PC-9 (cell line): ENCODE data around the gene MMP20. TPM values are rescaled to one million over a fixed set of nuclear protein-coding genes. Genes with fewer than 3 reads are reported as not detected.

Source experiments
- BruUV-seq: library from RNA; stranded (reverse); fragments of 400-500 nt; replicated peaks from 2 replicates; lab custom pipeline; 2021; lab: Mats Ljungman, UMichigan
- CTCF ChIA-PET: fragments of 300-600 bp; sonication (Branson Sonifier 250); formaldehyde crosslinking; loops from one replicate; lab custom pipeline; 2022; ENCODE audit warnings: antibody characterized with exemption; lab: Charles Lee
- POLR2A ChIA-PET: fragments of 300-600 bp; sonication (Branson Sonifier 250); formaldehyde crosslinking; loops from one replicate; lab custom pipeline; 2022; ENCODE audit warnings: antibody characterized with exemption; ENCODE audit not compliant: unreplicated experiment; lab: Charles Lee
- DNase-seq, 2 experiments: peaks; one replicate each; pipeline versions ENCODE4 v3.0.0 to v3.0.0-alpha.2; 2015 to 2022; ENCODE audit warnings: mixed read lengths in 1 of 2
- H2AFZ ChIP-seq: fragments of 200-600 bp; sonication (generic); 2 replicates; pipeline ENCODE4 v1.8.1; 2017; ENCODE audit warnings: antibody characterized with exemption
- H3F3A ChIP-seq: fragments of 200-600 bp; sonication (generic); 2 replicates; pipeline ENCODE4 v1.8.1; 2017; ENCODE audit warnings: antibody characterized with exemption, mild to moderate bottlenecking, low read depth; ENCODE audit not compliant: insufficient read depth
- H3K27ac ChIP-seq: fragments of 200-600 bp; sonication (generic); 2 replicates; pipeline ENCODE4 v1.6.1; 2016; ENCODE audit warnings: mixed run types
- H3K27me3 ChIP-seq: fragments of 200-600 bp; sonication (generic); 2 replicates; pipeline ENCODE4 v1.6.1; 2016; ENCODE audit warnings: low read depth, mixed run types; ENCODE audit not compliant: insufficient read depth
- H3K36me3 ChIP-seq: fragments of 200-600 bp; sonication (generic); 2 replicates; pipeline ENCODE4 v1.6.1; 2016; ENCODE audit warnings: low read depth, mixed run types
- H3K4me1 ChIP-seq: fragments of 200-600 bp; sonication (generic); replicated peaks from 2 replicates; pipeline ENCODE4 v1.6.1; 2016; ENCODE audit warnings: mixed run types; ENCODE audit not compliant: insufficient read depth
- H3K4me2 ChIP-seq: fragments of 200-600 bp; sonication (generic); 2 replicates; pipeline ENCODE4 v1.6.1; 2017; ENCODE audit warnings: mixed run types
- H3K4me3 ChIP-seq: fragments of 200-600 bp; sonication (generic); 2 replicates; pipeline ENCODE4 v1.6.1; 2016; ENCODE audit warnings: mixed run types
- H3K79me2 ChIP-seq: fragments of 200-600 bp; sonication (generic); 2 replicates; pipeline ENCODE4 v1.6.1; 2017; ENCODE audit warnings: low read depth, mixed run types
- H3K9me2 ChIP-seq: fragments of 200-600 bp; sonication (generic); 2 replicates; pipeline ENCODE4 v1.8.1; 2017; ENCODE audit warnings: mild to moderate bottlenecking; ENCODE audit not compliant: insufficient read depth
- H3K9me3 ChIP-seq: fragments of 200-600 bp; sonication (generic); 2 replicates; pipeline ENCODE4 v1.8.1; 2016; ENCODE audit warnings: low read depth; ENCODE audit not compliant: insufficient read depth
- H4K20me1 ChIP-seq: fragments of 200-600 bp; sonication (generic); 2 replicates; pipeline ENCODE4 v1.8.1; 2017; ENCODE audit not compliant: insufficient read depth
- CTCF ChIP-seq: fragments of 200-600 bp; sonication (generic); conservative IDR thresholded peaks from 2 replicates; pipeline ENCODE4 v1.6.1; 2017; ENCODE audit warnings: mixed run types, antibody characterized with exemption, mild to moderate bottlenecking, moderate library complexity
- EZH2 ChIP-seq: fragments of 200-600 bp; sonication (generic); IDR thresholded peaks from 2 replicates; pipeline ENCODE4 v1.8.0; 2017; ENCODE audit warnings: antibody characterized with exemption, low read depth
- intact Hi-C: fragments of 100-400 bp; cut with micrococcal nuclease; formaldehyde crosslinking; loops from one replicate; pipeline ENCODE4 v1.10.0; 2022; ENCODE audit not compliant: unreplicated experiment
- total RNA-seq: library from RNA; stranded (reverse); gene quantifications from 2 replicates; pipeline ENCODE4 v1.2.3, GENCODE V29; 2021

The MMP20 gene
- total RNA-seq, 1 experiment from 2014 or later = not detected

DNA sequence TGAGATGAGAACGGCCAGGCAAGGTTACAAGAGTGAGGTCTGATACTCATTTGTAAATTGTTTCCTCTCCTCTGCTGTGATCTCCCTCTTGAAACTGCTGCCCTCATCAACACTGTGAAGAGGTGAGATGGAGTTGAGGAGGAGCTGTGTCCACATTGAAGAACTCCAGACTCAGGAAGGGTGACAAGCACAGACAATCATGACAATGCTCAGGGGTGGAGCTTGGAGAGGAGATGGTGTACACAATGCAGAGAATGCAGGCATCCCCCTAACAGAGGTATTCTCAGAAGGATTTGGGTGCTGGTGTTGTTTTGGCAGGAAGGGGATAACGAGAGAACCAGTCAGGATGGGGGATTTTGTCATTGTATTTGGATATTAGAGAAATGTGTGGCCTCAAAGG lies 73.1 kb downstream of the MMP20 start:
- CTCF ChIA-PET = interaction anchor here (1.1 kb wide), 1 partner anchor 61 kb away, joined by 3 read pairs; no protein-coding TSS in a partner anchor
- H3K4me1 ChIP-seq = peaks cover 53% of the 10 kb centered on the region
- H3K27ac ChIP-seq = peak overlapping the region; percentile 95
- peaks cover 46% of the 10 kb centered on the region for H3F3A ChIP-seq
- intact Hi-C loops = loop anchor here (1.0 to 5.0 kb wide), 3 partner anchors 12 to 55 kb away; no protein-coding TSS in a partner anchor
- no peak for DNase-seq
- H3K4me2 ChIP-seq = peak overlapping the region; percentile 66
- no peaks in the 10 kb centered on the region for H3K9me3 ChIP-seq
- H3K4me3 ChIP-seq = peak overlapping the region; percentile 4; the same call in 1 of the 2 replicates
- TF ChIP-seq EZH2 = no peak
- TF ChIP-seq CTCF = no peak
- H3K9me2 ChIP-seq = no peaks in the 10 kb centered on the region
- H3K36me3 ChIP-seq = no peaks in the 10 kb centered on the region
- no peaks in the 10 kb centered on the region for H3K79me2 ChIP-seq
- no peaks in the 10 kb centered on the region for H4K20me1 ChIP-seq
- peak overlapping the region; percentile 13; the same call in 1 of the 2 replicates for H2AFZ ChIP-seq
- H3K27me3 ChIP-seq = no peaks in the 10 kb centered on the region
- BruUV-seq = TSS peak; percentile 90
- POLR2A ChIA-PET = interaction anchor here (0.6 to 0.7 kb wide), 3 partner anchors 22 to 1631 kb away, joined by 4 to 8 read pairs (median 6); partner anchors contain the start of gene MMP7

GRCh38 chr11:102551169-102551781 lies 73.9 kb downstream of the MMP20 start:
- H3K4me1 ChIP-seq = peaks cover 55% of the 10 kb centered on the region

More at GRCh38 chr11:102551169-102551781, 73.9 kb downstream of the MMP20 start:
- no peaks in the 10 kb centered on the region for H3K9me3 ChIP-seq
- H3K79me2 ChIP-seq = no peaks in the 10 kb centered on the region
- peak overlapping the region; percentile 13; the same call in 1 of the 2 replicates for H2AFZ ChIP-seq
- no peaks in the 10 kb centered on the region for H3K9me2 ChIP-seq
- no peak for TF ChIP-seq EZH2
- TF ChIP-seq CTCF = no peak
- peak overlapping the region; percentile 66 for H3K4me2 ChIP-seq
- no peaks in the 10 kb centered on the region for H3K36me3 ChIP-seq
- peak overlapping the region; percentile 95 for H3K27ac ChIP-seq
- ChIA-PET CTCF (interaction anchor here (1.1 kb wide), 1 partner anchor 62 kb away, joined by 3 read pairs; no protein-coding TSS in a partner anchor), POLR2A (interaction anchor here (0.5 kb wide), 1 partner anchor 26 kb away, joined by 3 read pairs; no protein-coding TSS in a partner anchor)
- no peak for DNase-seq
- intact Hi-C loops = loop anchor here (5.0 kb wide), 1 partner anchor 54 kb away; no protein-coding TSS in a partner anchor
- no TSS peak for BruUV-seq
- no peaks in the 10 kb centered on the region for H3K27me3 ChIP-seq
- no peaks in the 10 kb centered on the region for H4K20me1 ChIP-seq
- H3F3A ChIP-seq = peaks cover 46% of the 10 kb centered on the region
- H3K4me3 ChIP-seq = peak overlapping the region; percentile 4; the same call in 1 of the 2 replicates
